Neutrophil (primary cell): ENCODE results near the gene IFI27L1.

Experiments
- H3K27ac ChIP-seq: fragments of 200-600 bp; sonication (generic); 2 replicates; pipeline ENCODE4 v1.5.1; 2016; ENCODE audit warnings: mild to moderate bottlenecking, moderate library complexity
- H3K27me3 ChIP-seq: fragments of 200-600 bp; sonication (generic); 2 replicates; pipeline ENCODE4 v1.6.0; 2016; ENCODE audit warnings: mild to moderate bottlenecking
- H3K36me3 ChIP-seq: fragments of 200-600 bp; sonication (generic); 2 replicates; pipeline ENCODE4 v1.5.1; 2017
- H3K4me1 ChIP-seq, 2 experiments: fragments of 200-600 bp in 1 of 2; sonication (generic) in 1 of 2; 1 replicate in 1 of 2; 2 replicates in 1 of 2; pipeline versions ENCODE4 v1.5.1 to v1.6.1; 2013 to 2016; ENCODE audit warnings: low read depth in 1 of 2, low read length in 1 of 2, mild to moderate bottlenecking in 1 of 2, moderate library complexity in 1 of 2; ENCODE audit not compliant: control insufficient read depth in 1 of 2, insufficient read depth in 1 of 2
- H3K4me3 ChIP-seq, 2 experiments: fragments of 200-600 bp in 1 of 2; sonication (generic) in 1 of 2; 1 replicate in 1 of 2; 2 replicates in 1 of 2; pipeline ENCODE4 v1.5.1; 2013 to 2016; ENCODE audit warnings: low read depth in 1 of 2, low read length in 1 of 2, mild to moderate bottlenecking in 1 of 2, moderate library complexity in 1 of 2
- H3K9me3 ChIP-seq: fragments of 200-600 bp; sonication (generic); 2 replicates; pipeline ENCODE4 v1.5.1; 2016
- TF ChIP-seq, protein P1 (sequence below): fragments of 200-600 bp; sonication (generic); IDR thresholded peaks from 2 replicates; pipeline ENCODE4 v1.5.1; 2016; ENCODE audit warnings: antibody characterized with exemption

IFI27L1 gene

DNA sequence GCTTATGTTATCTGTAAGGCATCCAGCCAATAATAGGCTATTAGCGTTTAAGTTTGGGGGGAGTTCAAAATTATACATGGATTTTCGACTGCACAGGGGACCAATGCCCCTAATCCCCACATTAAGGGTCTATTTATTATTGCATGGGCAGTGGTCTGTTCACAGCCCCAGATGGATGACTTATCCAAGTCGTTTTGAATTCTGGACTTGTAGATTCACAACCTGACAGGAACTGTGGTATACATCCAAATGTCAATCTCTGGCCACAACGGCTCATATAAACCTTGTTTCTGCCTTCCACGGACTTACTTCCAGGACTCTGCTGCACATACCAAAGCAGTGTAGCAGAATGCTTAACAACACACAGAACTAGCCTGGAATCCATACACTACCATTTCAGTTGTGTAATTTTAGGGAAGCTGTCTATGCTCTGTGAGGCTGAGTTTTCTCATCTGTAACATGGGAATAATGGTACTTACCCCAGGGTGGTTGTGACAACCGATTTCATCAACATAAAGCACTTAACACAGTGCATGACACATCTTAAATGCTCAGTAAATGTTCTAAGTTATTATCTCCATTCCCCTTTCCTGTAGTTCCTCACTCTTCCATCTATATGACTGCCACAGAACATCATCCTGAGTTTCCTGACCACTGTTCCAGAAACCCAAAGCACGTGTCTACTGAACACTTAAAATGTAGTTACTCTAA, 3.8 kb upstream of the IFI27L1 start:
- TF ChIP-seq, protein P1, sequence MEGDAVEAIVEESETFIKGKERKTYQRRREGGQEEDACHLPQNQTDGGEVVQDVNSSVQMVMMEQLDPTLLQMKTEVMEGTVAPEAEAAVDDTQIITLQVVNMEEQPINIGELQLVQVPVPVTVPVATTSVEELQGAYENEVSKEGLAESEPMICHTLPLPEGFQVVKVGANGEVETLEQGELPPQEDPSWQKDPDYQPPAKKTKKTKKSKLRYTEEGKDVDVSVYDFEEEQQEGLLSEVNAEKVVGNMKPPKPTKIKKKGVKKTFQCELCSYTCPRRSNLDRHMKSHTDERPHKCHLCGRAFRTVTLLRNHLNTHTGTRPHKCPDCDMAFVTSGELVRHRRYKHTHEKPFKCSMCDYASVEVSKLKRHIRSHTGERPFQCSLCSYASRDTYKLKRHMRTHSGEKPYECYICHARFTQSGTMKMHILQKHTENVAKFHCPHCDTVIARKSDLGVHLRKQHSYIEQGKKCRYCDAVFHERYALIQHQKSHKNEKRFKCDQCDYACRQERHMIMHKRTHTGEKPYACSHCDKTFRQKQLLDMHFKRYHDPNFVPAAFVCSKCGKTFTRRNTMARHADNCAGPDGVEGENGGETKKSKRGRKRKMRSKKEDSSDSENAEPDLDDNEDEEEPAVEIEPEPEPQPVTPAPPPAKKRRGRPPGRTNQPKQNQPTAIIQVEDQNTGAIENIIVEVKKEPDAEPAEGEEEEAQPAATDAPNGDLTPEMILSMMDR: no peak
- no peaks in the 10 kb centered on the region for H3K27me3 ChIP-seq
- H3K36me3 ChIP-seq: peaks cover 9% of the 10 kb centered on the region
- no peaks in the 10 kb centered on the region for H3K9me3 ChIP-seq
- peaks cover 22 to 26% of the 10 kb centered on the region in 2 experiments for H3K4me1 ChIP-seq
- no peak overlapping the region for H3K27ac ChIP-seq
- H3K4me3 ChIP-seq: no peak overlapping the region

DNA sequence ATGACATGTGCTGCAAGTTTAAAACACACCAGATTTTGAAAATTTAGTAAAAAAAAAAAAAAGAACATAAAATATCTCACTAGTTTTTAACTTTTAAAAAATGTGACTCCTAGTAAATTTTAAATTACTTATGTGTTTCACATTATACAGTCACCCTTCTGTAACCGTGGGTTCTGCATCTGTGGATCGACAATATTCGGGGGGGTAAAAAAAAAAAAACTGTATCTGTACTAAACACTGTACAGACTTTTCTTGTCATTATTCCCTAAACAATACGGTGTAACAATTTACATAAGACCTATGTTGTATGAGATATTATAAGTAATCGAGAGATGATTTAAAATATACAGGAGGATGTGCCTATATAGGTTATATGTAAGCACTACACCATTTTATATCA, 3.3 kb upstream of the IFI27L1 start:
- TF ChIP-seq, protein P1: no peak
- H3K27me3 ChIP-seq: no peaks in the 10 kb centered on the region
- no peaks in the 10 kb centered on the region for H3K9me3 ChIP-seq
- H3K4me1 ChIP-seq: peaks cover 22 to 26% of the 10 kb centered on the region in 2 experiments
- peaks cover 9% of the 10 kb centered on the region for H3K36me3 ChIP-seq
- H3K27ac ChIP-seq: no peak overlapping the region
- H3K4me3 ChIP-seq: no peak overlapping the region

DNA sequence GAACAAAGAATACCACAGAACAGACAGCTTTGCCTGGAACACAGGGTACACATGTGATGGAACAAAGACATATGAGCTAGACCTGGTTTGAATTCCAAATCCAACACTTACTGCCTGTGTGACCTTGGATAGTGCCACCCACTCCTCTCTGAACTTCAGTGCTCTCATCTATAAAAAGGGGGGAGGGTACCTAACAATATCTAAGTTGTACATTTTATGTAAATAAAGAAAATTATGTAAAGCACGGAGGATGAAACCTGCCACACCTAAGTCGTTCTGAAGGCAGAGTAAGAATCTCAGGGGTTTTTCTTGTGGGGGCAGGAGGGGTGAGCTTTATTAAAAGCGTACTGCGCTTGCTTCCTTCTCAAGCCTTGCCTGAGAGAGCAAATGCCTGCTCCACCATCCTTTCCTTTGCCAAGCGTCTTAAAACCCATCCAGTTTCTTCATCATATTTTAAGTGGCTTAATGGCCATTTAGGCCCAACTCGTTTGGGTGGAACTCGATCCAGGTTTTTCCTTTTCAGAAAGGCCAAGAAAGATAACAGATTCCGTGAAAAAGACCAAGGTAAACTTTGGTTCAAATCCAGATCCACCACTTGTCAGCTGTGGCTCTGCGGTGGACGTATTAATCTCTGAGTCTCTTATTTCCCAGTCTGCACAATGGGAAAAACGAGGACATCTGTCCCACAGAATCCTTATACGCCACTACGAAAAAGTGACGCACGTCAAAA, 1.1 kb upstream of the IFI27L1 start:
- peak overlapping the region; percentile 77 to 95 for H3K4me3 ChIP-seq
- H3K36me3 ChIP-seq: peaks cover 9% of the 10 kb centered on the region
- no peaks in the 10 kb centered on the region for H3K27me3 ChIP-seq
- H3K27ac ChIP-seq: peak overlapping the region; percentile 74
- H3K9me3 ChIP-seq: no peaks in the 10 kb centered on the region
- H3K4me1 ChIP-seq: peaks cover 22 to 26% of the 10 kb centered on the region in 2 experiments
- TF ChIP-seq, protein P1: no peak

DNA sequence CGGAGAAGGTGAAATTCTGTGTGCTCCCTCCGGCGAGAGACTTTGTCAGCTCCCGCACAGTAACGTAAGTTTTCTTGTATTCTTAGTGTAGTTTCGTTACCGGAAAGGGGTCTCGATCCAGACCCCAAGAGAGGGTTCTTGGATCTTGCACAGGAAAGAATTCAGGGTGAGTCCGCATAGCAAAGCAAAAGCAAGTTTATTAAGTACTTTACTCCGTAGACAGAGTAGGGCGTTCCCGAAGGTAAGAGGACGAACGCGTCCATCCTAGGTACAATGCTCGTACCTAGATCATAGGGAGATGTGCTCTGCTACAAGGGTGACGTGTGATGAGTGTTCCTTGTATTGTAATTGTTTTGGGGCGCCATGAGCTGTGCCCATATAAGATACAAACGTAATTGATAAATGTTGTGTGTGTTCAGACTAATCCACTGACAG, 293 bp downstream of the IFI27L1 start:
- no peaks in the 10 kb centered on the region for H3K27me3 ChIP-seq
- H3K27ac ChIP-seq: peak overlapping the region; percentile 74
- H3K4me1 ChIP-seq: peaks cover 22 to 26% of the 10 kb centered on the region in 2 experiments
- H3K36me3 ChIP-seq: peaks cover 9% of the 10 kb centered on the region
- H3K9me3 ChIP-seq: no peaks in the 10 kb centered on the region
- TF ChIP-seq, protein P1: no peak
- peak overlapping the region; percentile 77 to 95 for H3K4me3 ChIP-seq

DNA sequence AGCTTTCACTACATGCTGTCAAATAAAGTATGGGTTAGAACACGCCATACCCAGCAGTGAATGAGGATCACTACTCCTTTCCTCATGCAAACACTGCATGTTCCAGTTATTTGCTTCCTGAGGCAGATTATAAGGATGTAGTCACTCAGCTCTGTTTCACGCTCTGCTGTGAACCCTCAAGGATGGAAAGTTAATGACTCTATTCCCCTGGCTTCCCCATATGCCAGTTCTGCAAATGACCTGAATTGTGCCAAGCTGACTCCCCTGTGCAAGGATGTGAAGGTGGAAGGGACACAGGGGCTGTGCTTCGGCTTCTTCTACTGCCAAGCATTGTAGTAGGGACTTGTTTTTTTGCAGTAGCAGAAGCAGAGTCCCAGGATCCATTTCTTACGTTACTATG, 6.8 kb downstream of the IFI27L1 start:
- Histone ChIP-seq H3K36me3 (no peaks in the 10 kb centered on the region), H3K27ac (no peak overlapping the region), H3K4me1 (no peaks in the 10 kb centered on the region), H3K27me3 (no peaks in the 10 kb centered on the region), H3K9me3 (no peaks in the 10 kb centered on the region), H3K4me3 (no peak overlapping the region)
- TF ChIP-seq, protein P1: no peak
